Measurements from ENCODE around the gene TMTC1. TPM values are rescaled to one million over a fixed set of nuclear protein-coding genes. Genes with fewer than 3 reads are reported as not detected.

TMTC1 gene
- total RNA-seq, 1 experiment from 2014 or later, result 12.7 TPM

- DNase-seq (ENCODE audit: low read depth, low spot score), result peak; percentile 37
- in situ Hi-C loops (cut with HindIII; ENCODE audit: low pct_unique_long_range_greater_than_20kb, low sequenced_read_pairs), result no loop called here
These were observed 266.5 kb downstream of the TMTC1 start for GRCh38 chr12:29517264-29517663.

- DNase-seq (ENCODE audit: low read depth, low spot score), result no peak
- in situ Hi-C loops (cut with HindIII; ENCODE audit: low pct_unique_long_range_greater_than_20kb, low sequenced_read_pairs), result no loop called here
These were observed 267.3 kb downstream of the TMTC1 start for GRCh38 chr12:29516431-29516875.

- in situ Hi-C loops (cut with HindIII; ENCODE audit: low pct_unique_long_range_greater_than_20kb, low sequenced_read_pairs), result no loop called here
- no peak for DNase-seq (ENCODE audit: low read depth, low spot score)
These were observed 273.1 kb downstream of the TMTC1 start for GRCh38 chr12:29510591-29511185.

GRCh38 chr12:29509503-29509902 lies 274.2 kb downstream of the TMTC1 start:
- in situ Hi-C loops (cut with HindIII; ENCODE audit: low pct_unique_long_range_greater_than_20kb, low sequenced_read_pairs), result no loop called here
- no peak for DNase-seq (ENCODE audit: low read depth, low spot score)

- in situ Hi-C loops (cut with HindIII; ENCODE audit: low pct_unique_long_range_greater_than_20kb, low sequenced_read_pairs), result no loop called here
- no peak for DNase-seq (ENCODE audit: low read depth, low spot score)
These were observed 274.8 kb downstream of the TMTC1 start for GRCh38 chr12:29508949-29509348.

- no peak for DNase-seq (ENCODE audit: low read depth, low spot score)
- in situ Hi-C loops (cut with HindIII; ENCODE audit: low pct_unique_long_range_greater_than_20kb, low sequenced_read_pairs), result no loop called here
These were observed 278.6 kb downstream of the TMTC1 start for GRCh38 chr12:29505122-29505521.

GRCh38 chr12:29503283-29503682 lies 280.5 kb downstream of the TMTC1 start:
- no peak for DNase-seq (ENCODE audit: low read depth, low spot score)
- in situ Hi-C loops (cut with HindIII; ENCODE audit: low pct_unique_long_range_greater_than_20kb, low sequenced_read_pairs), result no loop called here

- in situ Hi-C loops (cut with HindIII; ENCODE audit: low pct_unique_long_range_greater_than_20kb, low sequenced_read_pairs), result loop anchor here (25.0 kb wide), 1 partner anchor 187 kb away; no protein-coding TSS in a partner anchor
- no peak for DNase-seq (ENCODE audit: low read depth, low spot score)
These were observed 284.5 kb downstream of the TMTC1 start for GRCh38 chr12:29499235-29499634.

GRCh38 chr12:29497588-29497987 lies 286.2 kb downstream of the TMTC1 start, which contains the start of gene OVCH1:
OVCH1 (minus strand) TSS chr12:29497686; CDS start chr12:29497686, 0 bp downstream.
- in situ Hi-C loops (cut with HindIII; ENCODE audit: low pct_unique_long_range_greater_than_20kb, low sequenced_read_pairs), result loop anchor here (25.0 kb wide), 1 partner anchor 185 kb away; no protein-coding TSS in a partner anchor
- no peak for DNase-seq (ENCODE audit: low read depth, low spot score)

- DNase-seq (ENCODE audit: low read depth, low spot score), result no peak
- in situ Hi-C loops (cut with HindIII; ENCODE audit: low pct_unique_long_range_greater_than_20kb, low sequenced_read_pairs), result loop anchor here (25.0 kb wide), 1 partner anchor 181 kb away; no protein-coding TSS in a partner anchor
These were observed 290.9 kb downstream of the TMTC1 start for GRCh38 chr12:29492891-29493290.

GRCh38 chr12:29486972-29487371 lies 296.8 kb downstream of the TMTC1 start:
- no peak for DNase-seq (ENCODE audit: low read depth, low spot score)
- in situ Hi-C loops (cut with HindIII; ENCODE audit: low pct_unique_long_range_greater_than_20kb, low sequenced_read_pairs), result loop anchor here (25.0 kb wide), 1 partner anchor 175 kb away; no protein-coding TSS in a partner anchor

GRCh38 chr12:29463198-29463597 lies 320.5 kb downstream of the TMTC1 start:
- in situ Hi-C loops (cut with HindIII; ENCODE audit: low pct_unique_long_range_greater_than_20kb, low sequenced_read_pairs), result no loop called here
- DNase-seq (ENCODE audit: low read depth, low spot score), result no peak

GRCh38 chr12:29460082-29460481 lies 323.7 kb downstream of the TMTC1 start:
- in situ Hi-C loops (cut with HindIII; ENCODE audit: low pct_unique_long_range_greater_than_20kb, low sequenced_read_pairs), result no loop called here
- DNase-seq (ENCODE audit: low read depth, low spot score), result no peak

GRCh38 chr12:29455087-29455486 lies 328.7 kb downstream of the TMTC1 start:
- in situ Hi-C loops (cut with HindIII; ENCODE audit: low pct_unique_long_range_greater_than_20kb, low sequenced_read_pairs), result no loop called here
- DNase-seq (ENCODE audit: low read depth, low spot score), result peak; percentile 97

GRCh38 chr12:29451888-29452287 lies 331.9 kb downstream of the TMTC1 start:
- no peak for DNase-seq (ENCODE audit: low read depth, low spot score)
- in situ Hi-C loops (cut with HindIII; ENCODE audit: low pct_unique_long_range_greater_than_20kb, low sequenced_read_pairs), result no loop called here

Data from SK-MEL-5 (cell line).